HepG2 (cell line): ENCODE measurements around the gene ST6GALNAC6. TPM values are rescaled to one million over a fixed set of nuclear protein-coding genes. Genes with fewer than 3 reads are reported as not detected.

ENCODE experiments used
- ATF5 ChIP-seq: sonication (generic); formaldehyde crosslinking; IDR thresholded peaks from 2 replicates; pipeline ENCODE4 v1.4.0; 2020; ENCODE audit warnings: mild to moderate bottlenecking, low read depth, missing genetic modification reagents
- BORCS8-MEF2B ChIP-seq: sonication (generic); formaldehyde crosslinking; IDR thresholded peaks from 2 replicates; pipeline ENCODE4 v1.8.0; 2022; ENCODE audit warnings: mild to moderate bottlenecking, missing genetic modification reagents
- MAX ChIP-seq: IDR thresholded peaks from 2 replicates; pipeline ENCODE4 v1.6.1; 2012; ENCODE audit warnings: inconsistent platforms
- MEF2D ChIP-seq: sonication (generic); formaldehyde crosslinking; IDR thresholded peaks from 2 replicates; pipeline ENCODE4 v1.5.1; 2020; ENCODE audit warnings: mild to moderate bottlenecking, missing genetic modification reagents
- MYC ChIP-seq: sonication (generic); formaldehyde crosslinking; IDR thresholded peaks from 2 replicates; pipeline ENCODE4 v1.9.0; 2021; ENCODE audit warnings: missing genetic modification reagents, borderline replicate concordance
- MYPOP ChIP-seq: sonication (generic); formaldehyde crosslinking; IDR thresholded peaks from 2 replicates; pipeline ENCODE4 v1.8.1; 2023; ENCODE audit warnings: mild to moderate bottlenecking, moderate library complexity, missing genetic modification reagents
- PLSCR1 ChIP-seq: sonication (generic); formaldehyde crosslinking; IDR thresholded peaks from 2 replicates; pipeline ENCODE4 v1.5.0; 2020; ENCODE audit warnings: missing genetic modification reagents, mild to moderate bottlenecking, borderline replicate concordance
- REL ChIP-seq: sonication (generic); formaldehyde crosslinking; conservative IDR thresholded peaks from 2 replicates; pipeline ENCODE4 v1.8.0; 2022; ENCODE audit warnings: mild to moderate bottlenecking, missing genetic modification reagents, moderate library complexity
- SATB2 ChIP-seq: sonication (generic); formaldehyde crosslinking; IDR thresholded peaks from 2 replicates; pipeline ENCODE4 v1.5.0; 2020; ENCODE audit warnings: missing genetic modification reagents
- TCF7L2 ChIP-seq: IDR thresholded peaks from 2 replicates; pipeline ENCODE4 v1.6.1; 2011; ENCODE audit warnings: mild to moderate bottlenecking, low read depth, low read length, moderate library complexity
- ZNF12 ChIP-seq: sonication (generic); formaldehyde crosslinking; IDR thresholded peaks from 2 replicates; pipeline ENCODE4 v1.5.0; 2020; ENCODE audit warnings: missing genetic modification reagents
- ZNF230 ChIP-seq: sonication (generic); formaldehyde crosslinking; IDR thresholded peaks from 2 replicates; pipeline ENCODE4 v1.4.0; 2020; ENCODE audit warnings: mild to moderate bottlenecking, missing genetic modification reagents
- ZNF281 ChIP-seq: sonication (generic); formaldehyde crosslinking; IDR thresholded peaks from 2 replicates; pipeline ENCODE4 v1.4.0; 2020; ENCODE audit warnings: missing genetic modification reagents, borderline replicate concordance
- ZNF282 ChIP-seq: fragments of 450-650 bp; IDR thresholded peaks from 2 replicates; pipeline ENCODE4 v1.6.1; 2018; ENCODE audit not compliant: partially characterized antibody
- ZNF510 ChIP-seq: sonication (generic); formaldehyde crosslinking; IDR thresholded peaks from 2 replicates; pipeline ENCODE4 v1.4.0; 2020; ENCODE audit warnings: low read depth, mild to moderate bottlenecking, missing genetic modification reagents
- ZNF710 ChIP-seq: sonication (generic); formaldehyde crosslinking; IDR thresholded peaks from 2 replicates; pipeline ENCODE4 v1.5.0; 2020; ENCODE audit warnings: mild to moderate bottlenecking, missing genetic modification reagents, borderline replicate concordance
- ZNF746 ChIP-seq: sonication (generic); formaldehyde crosslinking; IDR thresholded peaks from 2 replicates; pipeline ENCODE4 v1.8.0; 2022; ENCODE audit warnings: mild to moderate bottlenecking, missing genetic modification reagents
- ZNF772 ChIP-seq: sonication (generic); formaldehyde crosslinking; IDR thresholded peaks from 2 replicates; pipeline ENCODE4 v1.5.0; 2020; ENCODE audit warnings: mild to moderate bottlenecking, missing genetic modification reagents
- ZNF839 ChIP-seq: sonication (generic); formaldehyde crosslinking; IDR thresholded peaks from 2 replicates; pipeline ENCODE4 v1.4.0; 2020; ENCODE audit warnings: missing genetic modification reagents, mild to moderate bottlenecking, borderline replicate concordance
- polyA plus RNA-seq, 8 experiments: library from polyadenylated mRNA; depleted of rRNA in 3 of 8; stranded (reverse) in 7 of 8; unstranded in 1 of 8; fragments of >200 nt; fragmentation: Illumina TruSeq in 4 of 8; extraction: Trizol in 4 of 8; gene quantifications; 2 replicates each; pipeline versions ENCODE4 v1.2.1 to v1.2.3, GENCODE V29; 2011 to 2016; ENCODE audit warnings: low read depth in 4 of 8, missing spikeins in 1 of 8, mixed read lengths in 1 of 8; ENCODE audit not compliant: insufficient read depth in 1 of 8
- total RNA-seq, 5 experiments: library from RNA; depleted of rRNA; stranded (reverse); fragments of >200 nt; fragmentation: Illumina TruSeq; extraction: Trizol; gene quantifications; 2 replicates each; pipeline ENCODE4 v1.2.3, GENCODE V29; 2016; ENCODE audit warnings: low read depth in 1 of 5

The ST6GALNAC6 gene
- total and polyA plus RNA-seq, 2 of the 13 experiments (the other 11 are each of a cell fraction or from before 2014, with no cell fraction given) = 18.5 to 65.4 TPM

- TF ChIP-seq BORCS8-MEF2B (CRISPR knock-in tag) (no peak), ZNF839 (CRISPR knock-in tag) (no peak), ATF5 (CRISPR knock-in tag) (no peak), ZNF230 (CRISPR knock-in tag) (no peak), ZNF772 (CRISPR knock-in tag) (no peak), ZNF746 (CRISPR knock-in tag) (peak; percentile 72; the same call in 1 of the 2 replicates), ZNF710 (CRISPR knock-in tag) (no peak; the same call in 1 of the 2 replicates), MAX (peak; percentile 30; the same call in 1 of the 2 replicates), ZNF281 (CRISPR knock-in tag) (peak; percentile 61; the same call in 1 of the 2 replicates), TCF7L2 (no peak), MYC (no peak), ZNF282 (no peak), MYPOP (peak; percentile 29; the same call in 1 of the 2 replicates), MEF2D (no peak), PLSCR1 (no peak), REL (CRISPR knock-in tag) (no peak), SATB2 (CRISPR knock-in tag) (no peak), ZNF510 (no peak), ZNF12 (CRISPR knock-in tag) (peak; percentile 50; the same call in 1 of the 2 replicates)
Measured at GRCh38 chr9:127897193-127897692, 2.2 kb downstream of the ST6GALNAC6 start (continued).
